Measurements from ENCODE around the gene DENND4B. TPM values are rescaled to one million over a fixed set of nuclear protein-coding genes. Genes with fewer than 3 reads are reported as not detected.
"Not testable (repeated sequence)": the region's sequence is repeated elsewhere in the genome, so short reads cannot be mapped to it uniquely, and the experiment has no call there.

DENND4B gene, protein sequence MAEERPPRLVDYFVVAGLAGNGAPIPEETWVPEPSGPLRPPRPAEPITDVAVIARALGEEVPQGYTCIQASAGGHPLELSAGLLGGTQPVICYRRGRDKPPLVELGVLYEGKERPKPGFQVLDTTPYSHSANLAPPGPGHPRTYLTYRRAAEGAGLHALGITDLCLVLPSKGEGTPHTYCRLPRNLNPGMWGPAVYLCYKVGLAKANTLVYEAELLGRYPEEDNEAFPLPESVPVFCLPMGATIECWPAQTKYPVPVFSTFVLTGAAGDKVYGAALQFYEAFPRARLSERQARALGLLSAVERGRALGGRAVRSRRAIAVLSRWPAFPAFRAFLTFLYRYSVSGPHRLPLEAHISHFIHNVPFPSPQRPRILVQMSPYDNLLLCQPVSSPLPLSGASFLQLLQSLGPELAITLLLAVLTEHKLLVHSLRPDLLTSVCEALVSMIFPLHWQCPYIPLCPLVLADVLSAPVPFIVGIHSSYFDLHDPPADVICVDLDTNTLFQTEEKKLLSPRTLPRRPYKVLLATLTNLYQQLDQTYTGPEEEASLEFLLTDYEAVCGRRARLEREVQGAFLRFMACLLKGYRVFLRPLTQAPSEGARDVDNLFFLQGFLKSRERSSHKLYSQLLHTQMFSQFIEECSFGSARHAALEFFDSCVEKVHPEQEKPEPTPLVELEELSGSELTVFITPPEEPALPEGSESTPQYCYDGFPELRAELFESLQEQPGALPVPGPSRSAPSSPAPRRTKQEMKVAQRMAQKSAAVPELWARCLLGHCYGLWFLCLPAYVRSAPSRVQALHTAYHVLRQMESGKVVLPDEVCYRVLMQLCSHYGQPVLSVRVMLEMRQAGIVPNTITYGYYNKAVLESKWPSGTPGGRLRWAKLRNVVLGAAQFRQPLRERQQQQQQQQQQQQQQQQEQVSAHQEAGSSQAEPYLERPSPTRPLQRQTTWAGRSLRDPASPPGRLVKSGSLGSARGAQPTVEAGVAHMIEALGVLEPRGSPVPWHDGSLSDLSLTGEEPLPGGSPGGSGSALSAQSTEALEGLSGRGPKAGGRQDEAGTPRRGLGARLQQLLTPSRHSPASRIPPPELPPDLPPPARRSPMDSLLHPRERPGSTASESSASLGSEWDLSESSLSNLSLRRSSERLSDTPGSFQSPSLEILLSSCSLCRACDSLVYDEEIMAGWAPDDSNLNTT (N-terminal part only)
- total RNA-seq: 42.7 TPM
- long read RNA-seq, partial matches to known transcripts: 39 of 56 reads
- long read RNA-seq, other reads (novel, unspliced or antisense): 16 of 56 reads

GRCh38 chr1:153946622-153947241 is at the start of gene DENND4B:
DENND4B (minus strand) TSS chr1:153946718; CDS start chr1:153944374, 2,344 bp downstream.
- intact Hi-C loops (cut with DNase I): loop anchor here (2.0 to 5.0 kb wide), 3 partner anchors 41 to 150 kb away; partner anchors contain the start of gene RAB13
- DNase-seq (ENCODE audit: low spot score): peak; percentile 93

DNA sequence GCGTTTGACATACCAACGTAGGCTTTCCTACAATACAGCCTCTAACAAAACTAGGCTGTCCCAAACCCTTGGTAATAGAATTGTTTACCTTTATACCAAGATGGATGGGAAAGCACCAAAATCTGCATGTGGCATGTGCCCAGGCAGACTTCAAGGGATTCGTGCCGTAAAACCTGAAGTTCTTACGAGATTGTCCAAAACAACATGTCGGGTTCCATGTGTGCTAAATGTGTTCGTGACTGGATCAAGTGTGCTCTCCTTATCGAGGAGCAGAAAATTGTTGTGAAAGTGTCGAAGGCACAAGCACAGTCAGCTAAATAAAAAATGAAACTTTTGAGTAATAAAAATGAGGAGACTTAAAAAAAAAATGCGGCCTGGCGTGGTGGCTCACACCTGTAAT is 49.1 kb upstream of the DENND4B start:
- no peak for DNase-seq (ENCODE audit: low spot score)
- intact Hi-C loops (cut with DNase I): loop anchor here (10.0 kb wide), 2 partner anchors 179 to 279 kb away; partner anchors contain the start of gene HAX1

DNA sequence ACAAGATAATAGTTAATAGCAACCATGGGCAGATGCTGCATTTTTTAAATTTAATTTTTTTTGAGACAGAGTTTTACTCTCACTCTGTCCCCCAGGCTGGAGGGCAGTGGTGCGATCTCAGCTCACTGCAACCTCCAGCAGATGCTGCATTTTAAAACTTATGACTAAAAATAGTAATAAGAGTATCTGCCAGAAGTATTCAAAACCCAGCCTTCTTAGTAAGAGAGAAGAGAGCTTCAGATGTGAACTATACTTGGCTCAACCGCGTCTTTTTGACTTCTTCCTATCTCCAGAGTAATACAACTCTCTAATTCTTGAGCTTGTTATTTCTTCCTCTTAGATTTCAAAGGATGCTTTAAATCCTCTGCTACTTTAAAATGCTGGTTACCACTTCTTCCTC is 48.7 kb upstream of the DENND4B start:
- DNase-seq (ENCODE audit: low spot score): no peak
- intact Hi-C loops (cut with DNase I): loop anchor here (10.0 kb wide), 2 partner anchors 180 to 280 kb away; partner anchors contain the start of gene HAX1

GRCh38 chr1:153991806-153992205 is 45.3 kb upstream of the DENND4B start:
- intact Hi-C loops (cut with DNase I): loop anchor here (2.0 to 10.0 kb wide), 3 partner anchors 183 to 313 kb away; partner anchors contain the start of genes HAX1 and NPR1

DNA sequence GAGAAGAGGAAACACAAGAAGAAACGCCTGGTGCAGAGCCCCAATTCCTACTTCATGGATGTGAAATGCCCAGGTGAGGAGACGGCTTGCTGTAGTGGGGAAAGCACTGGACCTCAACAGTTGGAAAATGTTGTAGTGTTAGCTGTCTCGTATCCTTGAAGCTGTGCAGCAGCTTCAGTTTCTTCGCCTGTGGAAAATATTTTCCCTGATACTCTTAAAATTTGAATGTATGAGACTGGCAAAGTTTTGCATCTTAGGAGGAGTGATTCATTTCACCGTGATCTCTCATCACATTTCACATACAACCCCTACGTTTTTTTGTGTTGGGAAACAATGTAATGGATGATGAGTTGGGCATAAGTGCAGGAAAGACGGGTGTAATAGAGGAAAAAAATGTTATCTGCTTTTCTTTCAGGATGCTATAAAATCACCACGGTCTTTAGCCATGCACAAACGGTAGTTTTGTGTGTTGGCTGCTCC is 44.7 kb upstream of the DENND4B start:
- intact Hi-C loops (cut with DNase I): loop anchor here (2.0 to 10.0 kb wide), 3 partner anchors 184 to 312 kb away; partner anchors contain the start of genes HAX1 and NPR1
- no peak for DNase-seq (ENCODE audit: low spot score)

More at GRCh38 chr1:153991806-153992205, 45.3 kb upstream of the DENND4B start:
- no peak for DNase-seq (ENCODE audit: low spot score)

GRCh38 chr1:153990468-153991150 is 44.1 kb upstream of the DENND4B start, which contains the start of gene RPS27:
RPS27 (plus strand) TSS chr1:153990762; CDS start chr1:153990797, 35 bp downstream.
- intact Hi-C loops (cut with DNase I): loop anchor here (2.0 to 10.0 kb wide), 3 partner anchors 184 to 312 kb away; partner anchors contain the start of genes HAX1 and NPR1
- peak; percentile 90 for DNase-seq (ENCODE audit: low spot score)

DNA sequence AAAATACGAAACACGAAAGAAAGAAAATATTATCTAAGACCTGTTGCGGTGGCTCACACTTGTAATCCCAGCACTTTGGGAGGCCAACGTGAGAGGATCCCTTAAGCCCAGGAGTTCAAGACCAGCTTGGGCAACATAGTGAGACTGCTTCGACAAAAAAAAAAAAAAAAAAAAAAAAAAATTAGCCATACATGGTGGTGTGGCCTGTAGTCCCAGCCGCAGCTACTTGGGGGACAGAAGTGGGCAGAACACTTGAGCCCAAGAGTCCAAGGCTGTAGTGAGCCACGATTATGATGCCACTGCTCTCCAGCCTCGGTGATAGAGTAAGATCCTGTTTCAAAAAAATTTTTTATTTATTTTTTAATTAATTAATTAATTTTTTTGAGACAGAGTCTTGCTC is 41.1 kb upstream of the DENND4B start:
- no peak for DNase-seq (ENCODE audit: low spot score)
- intact Hi-C loops (cut with DNase I): loop anchor here (5.0 kb wide), 2 partner anchors 40 to 415 kb away; partner anchors contain the start of gene DENND4B

DNA sequence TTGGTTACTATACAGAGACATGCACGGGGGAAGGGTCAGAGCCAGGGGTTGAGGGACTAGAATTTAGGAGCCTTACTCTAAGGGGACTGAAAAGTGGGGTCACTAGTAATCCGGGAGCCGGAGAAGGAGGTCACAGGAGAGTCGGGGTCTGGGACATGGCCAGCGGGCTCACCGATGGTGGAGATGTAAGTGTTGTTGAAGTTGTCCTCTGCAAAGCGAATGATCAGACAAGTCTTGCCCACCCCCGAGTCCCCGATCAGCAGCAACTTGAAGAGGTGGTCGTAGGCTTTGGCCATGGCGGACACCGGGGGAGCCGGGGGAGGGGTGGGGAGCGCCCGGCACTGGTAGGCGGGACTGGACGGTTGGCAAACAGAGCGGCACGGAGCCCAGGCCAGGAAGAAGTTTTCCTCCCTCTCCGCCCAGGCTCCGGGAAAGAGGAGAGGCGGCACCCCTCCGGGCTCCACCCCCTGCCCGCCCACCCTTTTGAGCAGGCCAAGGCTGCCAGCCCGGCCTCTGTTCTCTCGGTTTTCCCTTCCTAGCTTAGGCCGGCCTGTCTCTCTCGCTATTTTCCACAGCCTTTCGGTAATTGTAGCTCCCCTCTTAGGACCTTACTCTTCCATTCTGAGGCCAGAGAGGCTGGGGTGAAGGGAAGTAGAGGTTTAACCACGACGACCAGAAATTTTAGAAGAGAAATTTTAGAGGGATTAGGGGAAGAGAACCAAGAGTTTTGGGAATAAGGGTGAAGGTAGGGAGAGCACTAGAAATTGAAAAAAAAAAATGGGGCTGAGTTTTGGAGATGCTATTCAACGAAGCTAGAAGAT is 39.6 kb upstream of the DENND4B start, which contains the start of gene RAB13:
Gene RAB13 (minus strand): TSS at position 399 of the 821 bp plus-strand sequence. CDS start 103 bp downstream, at position 296.
- intact Hi-C loops (cut with DNase I): loop anchor here (1.0 to 5.0 kb wide), 3 partner anchors 39 to 414 kb away; partner anchors contain the start of gene DENND4B

GRCh38 chr1:153985341-153985912 is 38.9 kb upstream of the DENND4B start:
- intact Hi-C loops (cut with DNase I): loop anchor here (5.0 kb wide), 2 partner anchors 38 to 413 kb away; partner anchors contain the start of gene DENND4B
- DNase-seq (ENCODE audit: low spot score): no peak

More for the DNA sequence above, 39.6 kb upstream of the DENND4B start, which contains the start of gene RAB13:
- DNase-seq (ENCODE audit: low spot score): peak; percentile 92

DNA sequence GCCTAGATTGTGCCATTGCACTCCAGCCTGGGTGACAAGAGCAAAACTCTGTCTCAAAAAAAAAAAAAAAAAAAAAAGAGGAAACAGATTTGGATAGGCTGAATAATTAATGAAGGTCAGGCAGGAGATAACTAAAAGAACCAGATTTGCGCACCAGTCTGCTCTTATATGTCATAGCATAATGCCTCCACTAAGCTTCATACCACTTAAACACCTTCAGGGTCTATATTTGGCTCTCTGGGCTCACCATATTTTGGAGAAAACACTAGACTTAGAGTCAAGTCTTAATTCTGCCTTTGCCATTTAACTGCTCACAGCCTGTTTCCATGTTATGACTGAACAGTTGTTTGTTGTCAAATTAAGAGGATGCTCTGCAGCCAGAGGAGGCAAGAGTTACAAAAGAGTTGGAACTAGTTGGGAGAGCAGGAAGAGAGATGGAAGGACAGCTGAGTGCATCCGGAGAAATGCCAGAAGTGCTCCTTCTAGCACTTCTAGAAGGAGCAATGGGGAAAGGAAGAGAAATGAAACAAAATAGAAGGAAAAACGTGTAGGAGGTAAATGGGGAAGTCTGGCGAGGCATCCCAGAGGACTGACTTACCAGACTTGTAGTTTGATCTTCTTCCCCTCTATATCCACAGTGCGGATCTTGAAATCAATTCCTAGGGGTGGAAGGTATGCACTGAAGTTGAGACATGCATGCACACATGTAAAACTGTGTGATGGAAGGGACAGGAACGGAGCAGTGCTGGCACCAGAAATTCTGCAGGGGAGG is 37.8 kb upstream of the DENND4B start:
- no peak for DNase-seq (ENCODE audit: low spot score)
- intact Hi-C loops (cut with DNase I): no loop called here

GRCh38 chr1:153981735-153982134 is 35.2 kb upstream of the DENND4B start:
- intact Hi-C loops (cut with DNase I); DNase-seq (ENCODE audit: low spot score): not testable (repeated sequence)

DNA sequence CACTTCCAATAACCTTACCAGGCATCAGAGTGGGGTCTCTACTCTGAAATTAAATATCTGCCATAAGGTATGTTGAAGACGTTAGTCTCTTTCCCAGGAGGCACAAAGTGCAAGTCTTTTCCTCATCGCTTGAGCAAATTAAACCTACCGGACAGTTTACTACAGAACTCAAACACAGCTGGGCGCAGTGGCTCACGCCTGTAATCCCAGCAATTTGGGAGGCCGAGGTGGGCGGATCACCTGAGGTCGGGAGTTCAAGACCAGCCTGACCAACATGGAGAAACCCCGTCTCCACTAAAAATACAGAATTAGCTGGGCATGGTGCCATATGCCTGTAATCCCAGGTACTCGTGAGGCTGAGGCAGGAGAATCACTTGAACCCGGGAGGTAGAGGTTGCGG is 32.6 kb upstream of the DENND4B start:
- intact Hi-C loops (cut with DNase I): loop anchor here (2.0 to 5.0 kb wide), 2 partner anchors 20 to 307 kb away; partner anchors contain the start of genes CRTC2 and ILF2
- DNase-seq (ENCODE audit: low spot score): not testable (repeated sequence)

GRCh38 chr1:153978274-153978909 is 31.9 kb upstream of the DENND4B start:
- intact Hi-C loops (cut with DNase I): loop anchor here (2.0 to 5.0 kb wide), 2 partner anchors 20 to 306 kb away; partner anchors contain the start of genes CRTC2 and ILF2

More at GRCh38 chr1:153978274-153978909, 31.9 kb upstream of the DENND4B start:
- no peak for DNase-seq (ENCODE audit: low spot score)

Data from cardiac septum (tissue), 1 donor.